NCI-H82 treated with DMSO at 0.1 percent for 48 hours (cell line): ENCODE results near the gene HDGF.

Experiments used
- DNase-seq: peaks from one replicate; lab custom pipeline; 2025; ENCODE audit not compliant: unreplicated experiment; lab: John Stamatoyannopoulos, UW

HDGF gene

GRCh38 chr1:156746728-156747631 is 4.5 kb downstream of the HDGF start:
- DNase-seq: peak; percentile 81

GRCh38 chr1:156746406-156746727 is 5.1 kb downstream of the HDGF start:
- DNase-seq: no peak

GRCh38 chr1:156745881-156746280 is 5.6 kb downstream of the HDGF start:
- DNase-seq: no peak

- no peak for DNase-seq
Observed at GRCh38 chr1:156744786-156745419, 6.6 kb downstream of the HDGF start.

- no peak for DNase-seq
Observed at GRCh38 chr1:156744344-156744743, 7.1 kb downstream of the HDGF start.

GRCh38 chr1:156743367-156744302 is 7.8 kb downstream of the HDGF start:
- no peak for DNase-seq

GRCh38 chr1:156742801-156743200 is 8.7 kb downstream of the HDGF start:
- no peak for DNase-seq

- DNase-seq: no peak
Observed at GRCh38 chr1:156742017-156742416, 9.5 kb downstream of the HDGF start.

- DNase-seq: no peak
Observed at GRCh38 chr1:156741481-156741983, 9.9 kb downstream of the HDGF start.

GRCh38 chr1:156740741-156741480 is 10.6 kb downstream of the HDGF start, which contains the start of gene MRPL24:
Gene MRPL24, minus strand, starts transcription at chr1:156741088. Its CDS starts 2,384 bp downstream, at chr1:156738704.
- DNase-seq: peak; percentile 100

- DNase-seq: peak; percentile 60
Observed at GRCh38 chr1:156740237-156740740, 11.2 kb downstream of the HDGF start.

- DNase-seq: no peak
Observed at GRCh38 chr1:156738916-156739315, 12.6 kb downstream of the HDGF start.

GRCh38 chr1:156738407-156738806 is 13.1 kb downstream of the HDGF start:
- DNase-seq: no peak

GRCh38 chr1:156733989-156734584 is 17.4 kb downstream of the HDGF start:
- DNase-seq: no peak

- peak; percentile 93 for DNase-seq
Observed at GRCh38 chr1:156728599-156729462, 22.6 kb downstream of the HDGF start, which contains the start of gene ISG20L2. Gene ISG20L2, minus strand, starts transcription at chr1:156728766. Its CDS starts 1,114 bp downstream, at chr1:156727652.

- peak; percentile 78 for DNase-seq
Observed at GRCh38 chr1:156727926-156728598, 23.4 kb downstream of the HDGF start, which contains the start of gene METTL25B. Gene METTL25B, plus strand, starts transcription at chr1:156728469. Its CDS starts 636 bp downstream, at chr1:156729105.

GRCh38 chr1:156727492-156727891 is 24.0 kb downstream of the HDGF start:
- DNase-seq: no peak
